Upper lobe of left lung (tissue), 4 donors: ENCODE results near the gene N4BP2L2.

ENCODE experiments used
- CTCF ChIP-seq, 6 experiments: fragments of 450-650 bp in 4 of 6; fragments of 200-600 bp in 2 of 6; sonication (generic) in 2 of 6; IDR thresholded peaks; one replicate each; pipeline ENCODE4 v1.5.1; 2016 to 2019; ENCODE audit warnings: antibody characterized with exemption in 6 of 6
- POLR2A ChIP-seq, 4 donors: fragments of 450-650 bp; IDR thresholded peaks; one replicate each; pipeline ENCODE4 v1.5.1; 2016 to 2017; ENCODE audit warnings: antibody characterized with exemption in 4 of 4, mild to moderate bottlenecking in 2 of 4
- POLR2AphosphoS5 ChIP-seq, 2 donors: sonication (generic); formaldehyde crosslinking; IDR thresholded peaks; one replicate each; pipeline ENCODE4 v1.5.1; 2017; ENCODE audit warnings: antibody characterized with exemption in 2 of 2

DNA sequence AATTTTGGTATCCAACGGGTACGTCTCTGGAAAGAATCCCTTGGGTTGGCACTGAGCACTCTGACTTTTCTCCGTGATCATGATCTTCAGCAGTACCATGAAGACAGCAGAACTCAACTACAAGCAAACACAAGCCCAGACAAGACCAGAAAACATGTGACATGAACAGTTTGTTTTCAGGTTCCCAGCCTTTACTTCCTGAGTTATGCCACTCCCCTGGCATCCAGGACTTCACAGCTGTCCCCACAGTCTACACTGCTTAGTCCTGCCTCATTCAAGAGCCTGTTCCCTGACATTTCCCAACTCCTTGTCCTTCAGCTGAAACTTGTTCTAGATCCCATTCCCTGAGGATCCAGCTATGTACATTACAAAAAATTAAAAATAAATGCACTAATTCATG is 105.7 kb downstream of the N4BP2L2 start:
- TF ChIP-seq CTCF (IDR thresholded peaks at IDR 0.05), result no peak
- peak in 1 of 2 donors; percentile 33 for TF ChIP-seq POLR2AphosphoS5 (IDR thresholded peaks at IDR 0.05)
- no peak for TF ChIP-seq POLR2A (IDR thresholded peaks at IDR 0.05)
